Tibial nerve (tissue), 4 donors: ENCODE results near the gene HUNK. TPM values are rescaled to one million over a fixed set of nuclear protein-coding genes. Genes with fewer than 3 reads are reported as not detected.

ENCODE experiments used
- DNase-seq, 2 donors: peaks; one replicate each; pipeline ENCODE4 v3.0.0-alpha.2; 2019; ENCODE audit warnings: low spot score in 2 of 2
- H3K27ac ChIP-seq, 4 donors: fragments of 200-600 bp; sonication (generic) in 3 of 4; one replicate each; pipeline ENCODE4 v1.5.1; 2017 to 2019; ENCODE audit warnings: mild to moderate bottlenecking in 1 of 4
- H3K27me3 ChIP-seq, 2 donors: fragments of 200-600 bp; sonication (generic) in 1 of 2; one replicate each; pipeline versions ENCODE4 v1.5.1 to v1.6.0; 2017 to 2019
- H3K36me3 ChIP-seq, 3 donors: fragments of 200-600 bp; sonication (generic); one replicate each; pipeline ENCODE4 v1.5.1; 2018 to 2019
- H3K4me1 ChIP-seq, 4 donors: fragments of 200-600 bp; sonication (generic) in 3 of 4; one replicate each; pipeline ENCODE4 v1.5.1; 2017 to 2019
- H3K4me3 ChIP-seq, 4 donors: fragments of 200-600 bp; sonication (generic) in 3 of 4; one replicate each; pipeline ENCODE4 v1.5.1; 2017 to 2019; ENCODE audit warnings: mild to moderate bottlenecking in 1 of 4, moderate library complexity in 1 of 4
- H3K9me3 ChIP-seq, 4 donors: fragments of 200-600 bp; sonication (generic) in 3 of 4; one replicate each; pipeline ENCODE4 v1.5.1; 2017 to 2019
- CTCF ChIP-seq, 5 experiments: fragments of 200-600 bp in 3 of 5; fragments of 450-650 bp in 2 of 5; sonication (generic) in 3 of 5; IDR thresholded peaks; one replicate each; pipeline ENCODE4 v1.5.1; 2016 to 2019; ENCODE audit warnings: antibody characterized with exemption in 5 of 5, mild to moderate bottlenecking in 3 of 5, moderate library complexity in 2 of 5
- EP300 ChIP-seq, 2 donors: sonication (generic); formaldehyde crosslinking; IDR thresholded peaks; one replicate each; pipeline ENCODE4 v1.6.1; 2017; ENCODE audit warnings: antibody characterized with exemption in 2 of 2, mild to moderate bottlenecking in 1 of 2
- POLR2A ChIP-seq, 2 donors: fragments of 450-650 bp; IDR thresholded peaks; one replicate each; pipeline ENCODE4 v1.6.1; 2017; ENCODE audit warnings: antibody characterized with exemption in 2 of 2, mild to moderate bottlenecking in 2 of 2, moderate library complexity in 2 of 2
- WGBS, 2 donors: methylation state at CpG; one replicate each; pipeline ENCODE4 v1.1.5; 2018; 5-methylcytosine and 5-hydroxymethylcytosine counted together
- total RNA-seq, 4 donors: library from RNA; depleted of rRNA; stranded (reverse); fragments of >200 nt; gene quantifications; one replicate each; pipeline ENCODE4 v1.1.0, GENCODE V29; 2016

The HUNK gene
- total RNA-seq, result under 1 TPM in 3 of 4 donors, not detected in 1; 0.20 to 0.30 (median 0.21) TPM

GRCh38 chr21:31872452-31873274, at the start of gene HUNK:
Gene HUNK, plus strand, starts transcription at chr21:31873020. Its CDS starts 655 bp downstream, at chr21:31873675.
- H3K36me3 ChIP-seq, result no peaks in the 10 kb centered on the region
- peaks cover 0 to 16% of the 10 kb centered on the region in 2 donors for H3K27me3 ChIP-seq
- H3K4me3 ChIP-seq, result peak within 1 kb of the TSS; percentile 50 to 68 (median 57)
- H3K4me1 ChIP-seq, result peaks cover 0 to 26% (median 12%) of the 10 kb centered on the region in 4 donors
- H3K9me3 ChIP-seq, result no peaks in the 10 kb centered on the region
- H3K27ac ChIP-seq, result peak within 1 kb of the TSS in 2 of 4 donors; percentile 9 to 51
- no peak for DNase-seq
- 1 to 3% methylated on average over 49 to 52 of the region's 74 CpGs for WGBS, 2 donors
- TF ChIP-seq EP300 (IDR thresholded peaks at IDR 0.05) (no peak), CTCF (IDR thresholded peaks at IDR 0.05) (no peak), POLR2A (IDR thresholded peaks at IDR 0.05) (no peak)

- WGBS, 2 donors, result 73 to 85% methylated on average over 5 of the region's 5 CpGs
- DNase-seq, result no peak
- Histone ChIP-seq H3K4me1 (peaks cover 0 to 7% (median 0%) of the 10 kb centered on the region in 4 donors), H3K4me3 (no peak overlapping the region), H3K36me3 (no peaks in the 10 kb centered on the region), H3K9me3 (no peaks in the 10 kb centered on the region), H3K27me3 (no peaks in the 10 kb centered on the region), H3K27ac (no peak overlapping the region)
- TF ChIP-seq EP300 (IDR thresholded peaks at IDR 0.05) (no peak), POLR2A (IDR thresholded peaks at IDR 0.05) (no peak), CTCF (IDR thresholded peaks at IDR 0.05) (no peak)
Observed at GRCh38 chr21:31829736-31830472, 42.9 kb upstream of the HUNK start.

- H3K4me3 ChIP-seq, result no peak overlapping the region
- TF ChIP-seq CTCF (IDR thresholded peaks at IDR 0.05) (no peak), EP300 (IDR thresholded peaks at IDR 0.05) (no peak), POLR2A (IDR thresholded peaks at IDR 0.05) (no peak)
- 37 to 45% methylated on average over 4 of the region's 4 CpGs for WGBS, 2 donors
- no peak overlapping the region for H3K27ac ChIP-seq
- H3K4me1 ChIP-seq, result peaks cover 0 to 7% (median 0%) of the 10 kb centered on the region in 4 donors
- no peaks in the 10 kb centered on the region for H3K9me3 ChIP-seq
- H3K36me3 ChIP-seq, result no peaks in the 10 kb centered on the region
- H3K27me3 ChIP-seq, result no peaks in the 10 kb centered on the region
- no peak for DNase-seq
Observed at GRCh38 chr21:31830701-31831100, 42.1 kb upstream of the HUNK start.

- Histone ChIP-seq H3K4me1 (peaks cover 0 to 3% (median 0%) of the 10 kb centered on the region in 4 donors), H3K36me3 (no peaks in the 10 kb centered on the region), H3K27ac (no peak overlapping the region), H3K9me3 (no peaks in the 10 kb centered on the region), H3K4me3 (no peak overlapping the region), H3K27me3 (no peaks in the 10 kb centered on the region)
- no peak for TF ChIP-seq CTCF (IDR thresholded peaks at IDR 0.05)
- TF ChIP-seq POLR2A (IDR thresholded peaks at IDR 0.05), result no peak
- TF ChIP-seq EP300 (IDR thresholded peaks at IDR 0.05), result no peak
- DNase-seq, result no peak
Observed at GRCh38 chr21:31837041-31837440, 35.8 kb upstream of the HUNK start.
